Neutrophil (primary cell): ENCODE measurements around the gene KBTBD12.

Experiments
- H3K27ac ChIP-seq: fragments of 200-600 bp; sonication (generic); 2 replicates; pipeline ENCODE4 v1.5.1; 2016; ENCODE audit warnings: mild to moderate bottlenecking, moderate library complexity
- H3K27me3 ChIP-seq: fragments of 200-600 bp; sonication (generic); 2 replicates; pipeline ENCODE4 v1.6.0; 2016; ENCODE audit warnings: mild to moderate bottlenecking
- H3K36me3 ChIP-seq: fragments of 200-600 bp; sonication (generic); 2 replicates; pipeline ENCODE4 v1.5.1; 2017
- H3K4me1 ChIP-seq, 2 experiments: fragments of 200-600 bp in 1 of 2; sonication (generic) in 1 of 2; 1 replicate in 1 of 2; 2 replicates in 1 of 2; pipeline versions ENCODE4 v1.5.1 to v1.6.1; 2013 to 2016; ENCODE audit warnings: low read depth in 1 of 2, low read length in 1 of 2, mild to moderate bottlenecking in 1 of 2, moderate library complexity in 1 of 2; ENCODE audit not compliant: control insufficient read depth in 1 of 2, insufficient read depth in 1 of 2
- H3K4me3 ChIP-seq, 2 experiments: fragments of 200-600 bp in 1 of 2; sonication (generic) in 1 of 2; 1 replicate in 1 of 2; 2 replicates in 1 of 2; pipeline ENCODE4 v1.5.1; 2013 to 2016; ENCODE audit warnings: low read depth in 1 of 2, low read length in 1 of 2, mild to moderate bottlenecking in 1 of 2, moderate library complexity in 1 of 2
- H3K9me3 ChIP-seq: fragments of 200-600 bp; sonication (generic); 2 replicates; pipeline ENCODE4 v1.5.1; 2016
- TF ChIP-seq, protein P1 (sequence below): fragments of 200-600 bp; sonication (generic); IDR thresholded peaks from 2 replicates; pipeline ENCODE4 v1.5.1; 2016; ENCODE audit warnings: antibody characterized with exemption

Gene KBTBD12

DNA sequence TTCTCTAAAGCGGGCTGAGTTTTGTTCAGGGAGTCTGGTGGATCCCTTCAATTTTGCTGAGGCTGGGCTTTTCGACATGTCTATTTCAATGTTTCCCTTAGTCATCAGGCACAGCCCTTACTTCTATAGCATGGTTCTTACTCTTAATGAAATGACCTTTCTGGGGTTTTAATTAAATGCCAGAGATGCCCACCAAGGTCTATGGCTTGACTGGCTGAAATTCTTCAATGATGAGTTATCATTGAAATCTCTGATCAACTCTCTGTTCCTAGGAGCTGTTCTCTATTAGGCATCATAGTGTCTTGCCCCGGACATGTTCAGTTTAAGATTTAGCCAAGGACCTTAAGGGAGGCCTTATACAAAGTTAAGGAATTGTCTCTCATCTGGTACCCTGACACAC is 33.4 kb upstream of the KBTBD12 start:
- Histone ChIP-seq H3K36me3 (no peaks in the 10 kb centered on the region), H3K9me3 (no peaks in the 10 kb centered on the region), H3K27me3 (no peaks in the 10 kb centered on the region), H3K4me1 (no peaks in the 10 kb centered on the region), H3K27ac (no peak overlapping the region), H3K4me3 (no peak overlapping the region)
- TF ChIP-seq, protein P1, sequence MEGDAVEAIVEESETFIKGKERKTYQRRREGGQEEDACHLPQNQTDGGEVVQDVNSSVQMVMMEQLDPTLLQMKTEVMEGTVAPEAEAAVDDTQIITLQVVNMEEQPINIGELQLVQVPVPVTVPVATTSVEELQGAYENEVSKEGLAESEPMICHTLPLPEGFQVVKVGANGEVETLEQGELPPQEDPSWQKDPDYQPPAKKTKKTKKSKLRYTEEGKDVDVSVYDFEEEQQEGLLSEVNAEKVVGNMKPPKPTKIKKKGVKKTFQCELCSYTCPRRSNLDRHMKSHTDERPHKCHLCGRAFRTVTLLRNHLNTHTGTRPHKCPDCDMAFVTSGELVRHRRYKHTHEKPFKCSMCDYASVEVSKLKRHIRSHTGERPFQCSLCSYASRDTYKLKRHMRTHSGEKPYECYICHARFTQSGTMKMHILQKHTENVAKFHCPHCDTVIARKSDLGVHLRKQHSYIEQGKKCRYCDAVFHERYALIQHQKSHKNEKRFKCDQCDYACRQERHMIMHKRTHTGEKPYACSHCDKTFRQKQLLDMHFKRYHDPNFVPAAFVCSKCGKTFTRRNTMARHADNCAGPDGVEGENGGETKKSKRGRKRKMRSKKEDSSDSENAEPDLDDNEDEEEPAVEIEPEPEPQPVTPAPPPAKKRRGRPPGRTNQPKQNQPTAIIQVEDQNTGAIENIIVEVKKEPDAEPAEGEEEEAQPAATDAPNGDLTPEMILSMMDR = no peak

DNA sequence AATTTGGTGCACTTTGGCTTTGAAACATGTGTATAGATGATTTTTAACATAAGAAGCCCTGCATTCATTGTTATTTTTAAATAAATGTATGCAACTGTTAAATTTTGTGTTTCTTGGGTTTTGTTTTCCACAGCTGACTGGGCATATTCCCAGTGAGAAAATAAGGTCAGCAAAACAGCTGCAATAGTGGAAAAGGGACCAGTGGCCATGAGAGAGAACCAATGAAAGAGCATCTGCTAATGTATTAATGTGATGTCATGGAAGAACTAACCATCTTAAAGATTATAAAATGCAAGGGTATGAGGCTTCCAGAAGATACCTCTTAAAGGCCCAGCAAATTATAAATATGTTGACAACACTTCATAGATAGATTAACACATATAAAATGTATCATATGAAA is 31.0 kb upstream of the KBTBD12 start:
- no peak overlapping the region for H3K4me3 ChIP-seq
- H3K9me3 ChIP-seq = no peaks in the 10 kb centered on the region
- H3K4me1 ChIP-seq = no peaks in the 10 kb centered on the region
- H3K36me3 ChIP-seq = no peaks in the 10 kb centered on the region
- H3K27me3 ChIP-seq = no peaks in the 10 kb centered on the region
- H3K27ac ChIP-seq = no peak overlapping the region
- TF ChIP-seq, protein P1 = no peak

DNA sequence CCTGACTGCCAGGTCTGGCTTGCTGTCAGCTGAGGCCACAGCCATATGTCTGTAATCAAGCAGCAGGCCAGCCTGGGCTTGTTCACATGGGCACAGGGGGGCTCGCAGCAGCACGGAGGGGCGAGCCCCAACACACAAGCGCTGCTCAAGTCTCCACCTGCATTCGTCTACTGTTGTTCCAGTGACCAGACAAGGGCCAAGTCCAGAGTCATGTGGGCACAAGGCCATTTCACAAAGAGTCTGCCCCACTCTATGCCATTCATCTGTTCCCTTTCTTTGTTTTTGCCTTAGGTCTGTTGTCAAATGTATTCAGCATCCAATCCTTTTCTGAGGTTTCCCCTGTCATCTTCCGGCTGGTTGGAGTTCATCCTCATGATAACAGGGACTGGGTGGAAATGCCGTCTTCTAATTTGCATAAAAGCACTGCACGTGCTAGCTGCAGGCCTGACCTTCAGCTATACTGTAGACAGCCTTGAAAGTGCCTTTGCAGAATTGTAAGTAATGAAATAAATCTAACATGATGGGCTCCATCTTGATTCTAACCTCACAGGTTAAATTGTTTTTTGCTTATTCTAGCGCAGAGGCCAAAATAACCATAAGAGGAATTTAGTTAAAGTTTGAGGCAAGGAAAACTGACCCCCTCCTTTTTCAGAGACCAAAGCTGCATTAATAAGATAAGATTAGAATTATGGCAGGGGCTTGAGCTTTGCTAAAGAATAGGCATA is 28.6 kb upstream of the KBTBD12 start:
- Histone ChIP-seq H3K4me3 (no peak overlapping the region), H3K27ac (no peak overlapping the region), H3K4me1 (no peaks in the 10 kb centered on the region), H3K36me3 (no peaks in the 10 kb centered on the region), H3K9me3 (peaks cover 2% of the 10 kb centered on the region), H3K27me3 (no peaks in the 10 kb centered on the region)
- TF ChIP-seq, protein P1 = no peak

- H3K36me3 ChIP-seq = no peaks in the 10 kb centered on the region
- H3K27ac ChIP-seq = no peak overlapping the region
- TF ChIP-seq, protein P1 = no peak
- no peaks in the 10 kb centered on the region for H3K4me1 ChIP-seq
- H3K27me3 ChIP-seq = no peaks in the 10 kb centered on the region
- H3K9me3 ChIP-seq = peaks cover 3% of the 10 kb centered on the region
- no peak overlapping the region for H3K4me3 ChIP-seq
Observed at GRCh38 chr3:127886956-127887231, 28.1 kb upstream of the KBTBD12 start.

- TF ChIP-seq, protein P1 = no peak
- Histone ChIP-seq H3K4me3 (no peak overlapping the region), H3K9me3 (peaks cover 3% of the 10 kb centered on the region), H3K27ac (no peak overlapping the region), H3K36me3 (no peaks in the 10 kb centered on the region), H3K27me3 (no peaks in the 10 kb centered on the region), H3K4me1 (no peaks in the 10 kb centered on the region)
Observed at GRCh38 chr3:127887321-127887720, 27.7 kb upstream of the KBTBD12 start.

GRCh38 chr3:127888156-127888555 is 26.9 kb upstream of the KBTBD12 start:
- TF ChIP-seq, protein P1 = no peak
- no peak overlapping the region for H3K27ac ChIP-seq
- H3K4me1 ChIP-seq = no peaks in the 10 kb centered on the region

More at GRCh38 chr3:127888156-127888555, 26.9 kb upstream of the KBTBD12 start:
- Histone ChIP-seq H3K27me3 (no peaks in the 10 kb centered on the region), H3K4me3 (no peak overlapping the region), H3K36me3 (no peaks in the 10 kb centered on the region), H3K9me3 (peaks cover 3% of the 10 kb centered on the region)
